MM.1S (cell line): Measurements from ENCODE around the gene ASPHD1.

Source experiments
- DNase-seq: peaks from one replicate; pipeline ENCODE4 v3.0.0-alpha.2; 2015
- H2AFZ ChIP-seq: fragments of 300-600 bp; sonication (generic); 2 replicates; pipeline ENCODE4 v1.6.0; 2016; ENCODE audit warnings: antibody characterized with exemption, low read length
- H3F3A ChIP-seq: fragments of 300-600 bp; sonication (generic); 2 replicates; pipeline ENCODE4 v1.6.1; 2016; ENCODE audit warnings: mild to moderate bottlenecking, antibody characterized with exemption, low read length, moderate library complexity, mixed read lengths; ENCODE audit not compliant: insufficient read depth
- H3K27ac ChIP-seq: fragments of 300-600 bp; sonication (generic); 2 replicates; pipeline ENCODE4 v1.5.1; 2016; ENCODE audit warnings: mild to moderate bottlenecking, low read length
- H3K27me3 ChIP-seq: fragments of 300-600 bp; sonication (generic); replicated peaks from 2 replicates; pipeline ENCODE4 v1.6.0; 2016; ENCODE audit warnings: low read length; ENCODE audit not compliant: insufficient read depth
- H3K36me3 ChIP-seq: fragments of 300-600 bp; sonication (generic); replicated peaks from 2 replicates; pipeline ENCODE4 v1.6.1; 2016; ENCODE audit warnings: mild to moderate bottlenecking, low read length, mixed read lengths; ENCODE audit not compliant: insufficient read depth
- H3K4me1 ChIP-seq: fragments of 300-600 bp; sonication (generic); 2 replicates; pipeline ENCODE4 v1.6.1; 2016; ENCODE audit warnings: low read length, mixed read lengths
- H3K4me2 ChIP-seq: fragments of 300-600 bp; sonication (generic); 2 replicates; pipeline ENCODE4 v1.6.0; 2016; ENCODE audit warnings: low read depth, low read length
- H3K4me3 ChIP-seq: fragments of 300-600 bp; sonication (generic); 2 replicates; pipeline ENCODE4 v1.5.1; 2016; ENCODE audit warnings: low read length, mixed read lengths
- H3K79me2 ChIP-seq: fragments of 300-600 bp; sonication (generic); 2 replicates; pipeline ENCODE4 v1.6.1; 2016; ENCODE audit warnings: mixed run types, low read length, mixed read lengths
- H3K9ac ChIP-seq: fragments of 300-600 bp; sonication (generic); 2 replicates; pipeline ENCODE4 v1.6.1; 2016; ENCODE audit warnings: low read length, mixed read lengths
- H3K9me2 ChIP-seq: fragments of 300-600 bp; sonication (generic); replicated peaks from 2 replicates; pipeline ENCODE4 v1.6.1; 2016; ENCODE audit warnings: mild to moderate bottlenecking, low read length, mixed read lengths; ENCODE audit not compliant: insufficient read depth
- H3K9me3 ChIP-seq: fragments of 300-600 bp; sonication (generic); replicated peaks from 2 replicates; pipeline ENCODE4 v1.6.1; 2016; ENCODE audit warnings: mild to moderate bottlenecking, low read length, mixed read lengths; ENCODE audit not compliant: insufficient read depth
- H4K20me1 ChIP-seq: fragments of 300-600 bp; sonication (generic); 2 replicates; pipeline ENCODE4 v1.6.1; 2016; ENCODE audit warnings: mild to moderate bottlenecking, low read length, moderate library complexity, mixed read lengths; ENCODE audit not compliant: insufficient read depth
- EZH2 ChIP-seq: fragments of 300-600 bp; sonication (generic); optimal IDR thresholded peaks from 2 replicates; pipeline ENCODE3; 2017; ENCODE audit warnings: low read depth, mild to moderate bottlenecking, antibody characterized with exemption, low read length, mixed read lengths
- EZH2phosphoT487 ChIP-seq: fragments of 300-600 bp; sonication (generic); IDR thresholded peaks from 2 replicates; pipeline ENCODE4 v1.6.1; 2018; ENCODE audit warnings: antibody characterized with exemption, low read length
- TF ChIP-seq, protein P1 (sequence below): fragments of 300-600 bp; sonication (generic); IDR thresholded peaks from 2 replicates; pipeline ENCODE4 v1.5.1; 2016; ENCODE audit warnings: antibody characterized with exemption, low read length, mixed read lengths

Gene ASPHD1

DNA sequence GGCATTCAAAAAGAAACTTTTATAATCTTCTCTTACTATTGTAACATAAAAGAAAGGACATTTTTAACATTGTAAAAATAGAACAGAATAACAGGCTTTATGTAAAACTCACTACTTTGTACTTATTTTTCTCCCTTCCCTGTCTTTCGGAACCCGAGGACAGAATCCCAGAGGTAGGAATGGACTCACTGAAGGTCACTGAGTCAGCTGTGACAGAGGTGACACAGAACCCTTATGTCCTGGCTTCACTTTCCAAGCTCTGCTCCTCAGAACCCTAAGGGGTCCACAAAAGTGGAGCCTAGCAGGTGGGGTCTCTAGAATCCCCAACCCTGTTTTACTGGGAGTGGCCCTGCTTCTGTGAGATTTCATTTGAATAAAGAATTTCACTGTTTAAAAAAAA is 22.0 kb downstream of the ASPHD1 start:
- H3K4me2 ChIP-seq: no peak overlapping the region
- no peak overlapping the region for H2AFZ ChIP-seq
- H4K20me1 ChIP-seq: no peaks in the 10 kb centered on the region
- H3K4me3 ChIP-seq: no peak overlapping the region
- H3K27ac ChIP-seq: no peak overlapping the region
- H3K4me1 ChIP-seq: 0 out of 2 replicates have a peak, but pooled peaks cover 7% of the 10 kb centered on the region
- no peaks in the 10 kb centered on the region for H3K9me3 ChIP-seq
- H3K36me3 ChIP-seq: no peaks in the 10 kb centered on the region; the same call in none of the 2 replicates
- H3K9ac ChIP-seq: no peak overlapping the region
- no peaks in the 10 kb centered on the region for H3K27me3 ChIP-seq
- TF ChIP-seq, protein P1, sequence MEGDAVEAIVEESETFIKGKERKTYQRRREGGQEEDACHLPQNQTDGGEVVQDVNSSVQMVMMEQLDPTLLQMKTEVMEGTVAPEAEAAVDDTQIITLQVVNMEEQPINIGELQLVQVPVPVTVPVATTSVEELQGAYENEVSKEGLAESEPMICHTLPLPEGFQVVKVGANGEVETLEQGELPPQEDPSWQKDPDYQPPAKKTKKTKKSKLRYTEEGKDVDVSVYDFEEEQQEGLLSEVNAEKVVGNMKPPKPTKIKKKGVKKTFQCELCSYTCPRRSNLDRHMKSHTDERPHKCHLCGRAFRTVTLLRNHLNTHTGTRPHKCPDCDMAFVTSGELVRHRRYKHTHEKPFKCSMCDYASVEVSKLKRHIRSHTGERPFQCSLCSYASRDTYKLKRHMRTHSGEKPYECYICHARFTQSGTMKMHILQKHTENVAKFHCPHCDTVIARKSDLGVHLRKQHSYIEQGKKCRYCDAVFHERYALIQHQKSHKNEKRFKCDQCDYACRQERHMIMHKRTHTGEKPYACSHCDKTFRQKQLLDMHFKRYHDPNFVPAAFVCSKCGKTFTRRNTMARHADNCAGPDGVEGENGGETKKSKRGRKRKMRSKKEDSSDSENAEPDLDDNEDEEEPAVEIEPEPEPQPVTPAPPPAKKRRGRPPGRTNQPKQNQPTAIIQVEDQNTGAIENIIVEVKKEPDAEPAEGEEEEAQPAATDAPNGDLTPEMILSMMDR: no peak
- TF ChIP-seq EZH2phosphoT487 (no peak), EZH2 (no peak)
- peaks cover 17% of the 10 kb centered on the region for H3K79me2 ChIP-seq
- H3K9me2 ChIP-seq: no peaks in the 10 kb centered on the region
- peaks cover 5% of the 10 kb centered on the region; the same call in 1 of the 2 replicates for H3F3A ChIP-seq
- DNase-seq: no peak

DNA sequence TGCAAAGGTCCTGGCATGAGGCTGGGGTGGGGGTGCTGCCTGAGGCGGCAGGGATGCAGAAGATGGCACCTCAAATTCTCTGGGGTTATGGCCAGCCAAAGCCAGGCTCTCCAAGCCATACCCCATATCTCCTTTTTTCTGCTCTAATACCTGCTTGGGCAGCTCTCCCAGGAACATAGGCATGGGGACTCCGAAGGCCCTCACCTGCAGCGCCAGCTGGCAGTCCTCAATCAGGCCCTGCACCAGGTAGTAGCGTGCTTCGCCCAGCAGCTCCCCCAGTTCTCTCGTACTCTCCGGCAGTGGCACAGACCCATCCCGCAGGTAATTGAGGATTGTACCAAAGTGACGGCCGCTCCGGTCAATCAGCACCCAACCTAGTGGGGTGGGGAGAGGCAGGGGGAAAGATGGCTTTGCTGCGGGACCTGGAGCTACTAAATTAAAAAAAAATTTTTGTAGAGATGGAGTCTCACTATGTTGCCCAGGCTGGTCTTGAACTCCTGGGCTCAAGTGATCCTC is 22.8 kb downstream of the ASPHD1 start:
- no peak for DNase-seq
- Histone ChIP-seq H3K9me3 (no peaks in the 10 kb centered on the region), H3K4me2 (no peak overlapping the region), H4K20me1 (no peaks in the 10 kb centered on the region), H3K27ac (no peak overlapping the region), H3F3A (peaks cover 5% of the 10 kb centered on the region; the same call in 1 of the 2 replicates), H2AFZ (no peak overlapping the region), H3K9me2 (no peaks in the 10 kb centered on the region), H3K79me2 (peaks cover 17% of the 10 kb centered on the region), H3K4me3 (no peak overlapping the region), H3K36me3 (no peaks in the 10 kb centered on the region; the same call in none of the 2 replicates), H3K4me1 (0 out of 2 replicates have a peak, but pooled peaks cover 7% of the 10 kb centered on the region), H3K27me3 (no peaks in the 10 kb centered on the region), H3K9ac (no peak overlapping the region)
- TF ChIP-seq EZH2phosphoT487 (no peak), EZH2 (no peak)
- TF ChIP-seq, protein P1: no peak

DNA sequence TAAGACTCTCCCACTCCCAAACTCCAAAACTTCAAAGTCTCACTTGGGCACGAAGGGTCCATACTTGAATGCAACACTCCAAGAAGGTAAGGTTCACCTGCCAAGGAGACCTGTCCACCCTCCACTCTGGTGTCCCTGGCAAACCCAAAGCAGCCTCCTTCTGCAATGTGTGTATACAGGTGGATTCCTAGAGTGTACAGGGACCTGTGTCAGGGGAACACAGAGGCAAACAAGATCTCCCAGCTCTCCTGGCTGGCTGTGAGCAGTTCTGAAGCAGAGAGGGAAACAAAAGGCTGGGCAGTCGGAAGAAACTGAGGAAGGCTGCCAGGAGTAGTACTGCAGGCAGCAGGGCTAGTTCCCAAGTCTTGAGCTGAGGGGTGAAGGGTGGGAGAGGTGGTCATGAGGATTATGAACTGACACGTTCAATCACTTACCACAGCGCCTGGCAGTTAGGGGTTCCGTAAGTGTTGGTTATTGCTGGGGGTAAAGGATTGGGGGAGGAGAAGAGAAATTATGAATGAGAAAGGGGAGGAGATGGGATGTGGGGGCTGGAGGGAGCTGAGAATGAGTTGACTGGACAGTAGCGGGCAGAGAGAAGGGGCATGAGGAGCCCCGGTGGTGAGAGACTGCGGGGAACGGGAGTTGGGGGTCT is 24.9 kb downstream of the ASPHD1 start:
- peak overlapping the region; percentile 72 for H2AFZ ChIP-seq
- no peaks in the 10 kb centered on the region for H3K27me3 ChIP-seq
- TF ChIP-seq, protein P1: no peak
- TF ChIP-seq EZH2phosphoT487 (no peak), EZH2 (no peak)
- DNase-seq: no peak
- H3K36me3 ChIP-seq: no peaks in the 10 kb centered on the region
- H3K4me2 ChIP-seq: peak overlapping the region; percentile 96
- H3K4me3 ChIP-seq: peak overlapping the region; percentile 92
- no peaks in the 10 kb centered on the region for H4K20me1 ChIP-seq
- no peaks in the 10 kb centered on the region for H3K9me3 ChIP-seq
- H3K9me2 ChIP-seq: no peaks in the 10 kb centered on the region
- H3K79me2 ChIP-seq: peaks cover 17% of the 10 kb centered on the region
- 0 out of 2 replicates have a peak, but pooled peaks cover 7% of the 10 kb centered on the region for H3K4me1 ChIP-seq
- H3K9ac ChIP-seq: peak overlapping the region; percentile 80
- peaks cover 5% of the 10 kb centered on the region; the same call in 1 of the 2 replicates for H3F3A ChIP-seq
- no peak overlapping the region for H3K27ac ChIP-seq
